ENCODE data around the gene CDT1. TPM values are rescaled to one million over a fixed set of nuclear protein-coding genes. Genes with fewer than 3 reads are reported as not detected.

The CDT1 gene
- total and polyA plus RNA-seq, 10 of the 15 experiments (the other 5 are each of a cell fraction or from before 2014, with no cell fraction given), result 0.50 to 87.6 (median 8.8) TPM

- H3K9me3 ChIP-seq (replicated peaks; ENCODE audit: control insufficient read depth, insufficient read depth, low read length), result no peaks in the 10 kb centered on the region
- no peak for ATAC-seq
- H3K9ac ChIP-seq (ENCODE audit: control insufficient read depth, insufficient read depth, low read length), result no peak overlapping the region
- BruUV-seq (replicated peaks), result no TSS peak
- no peak for FAIRE-seq
- no peak for DNase-seq (ENCODE audit: low read depth, low spot score)
- H3K27ac ChIP-seq (ENCODE audit: control insufficient read depth, insufficient read depth), result no peak overlapping the region
- in situ Hi-C loops (cut with MboI), result no loop called here
- H4K20me1 ChIP-seq (ENCODE audit: control insufficient read depth, insufficient read depth), result no peaks in the 10 kb centered on the region; the same call in none of the 2 replicates
- no peaks in the 10 kb centered on the region for H3K27me3 ChIP-seq (replicated peaks in 1 of 2; ENCODE audit: control insufficient read depth in 2 of 2, insufficient read depth in 2 of 2, low read length in 1 of 2)
- TF ChIP-seq EED (IDR thresholded peaks at IDR 0.05; ENCODE audit: low read depth) (no peak), STAT1 (conservative IDR thresholded peaks at IDR 0.05) (no peak), SREBF2 (IDR thresholded peaks at IDR 0.05; ENCODE audit: low read length) (no peak), EGR1 (IDR thresholded peaks at IDR 0.05; ENCODE audit: borderline replicate concordance in 1 of 2, low read depth in 2 of 2, low read length in 2 of 2) (no peak), BACH1 (IDR thresholded peaks at IDR 0.05; ENCODE audit: borderline replicate concordance) (no peak), USF2 (IDR thresholded peaks at IDR 0.05; ENCODE audit: borderline replicate concordance, low read depth, low read length) (no peak), NR2C2 (IDR thresholded peaks at IDR 0.05; ENCODE audit: borderline replicate concordance, control insufficient read depth, insufficient read length, low read depth) (no peak), ZBTB11 (CRISPR knock-in tag; IDR thresholded peaks at IDR 0.05) (no peak), CHD4 (IDR thresholded peaks at IDR 0.05) (no peak), GABPA (IDR thresholded peaks at IDR 0.05; ENCODE audit: low read depth) (no peak), TARDBP (IDR thresholded peaks at IDR 0.05; ENCODE audit: borderline replicate concordance) (no peak)
- ChIA-PET RAD21 (ENCODE audit: unreplicated experiment) (no interaction called here), POLR2A (interaction anchor here (1.0 kb wide), 1 partner anchor 18 kb away, joined by 4 read pairs; no protein-coding TSS in a partner anchor), CTCF (interaction anchor here (0.6 to 1.2 kb wide), 3 partner anchors 10 to 95 kb away, joined by 3 to 4 read pairs (median 4); no protein-coding TSS in a partner anchor), SMC1A (ENCODE audit: uncharacterized antibody, unreplicated experiment) (interaction anchor here (0.6 kb wide), 1 partner anchor 625 kb away, joined by 3 read pairs; no protein-coding TSS in a partner anchor)
- intact Hi-C loops (cut with micrococcal nuclease; ENCODE audit: unreplicated experiment), result no loop called here
- H3K36me3 ChIP-seq (ENCODE audit: control insufficient read depth in 2 of 2, insufficient read depth in 2 of 2, low read length in 1 of 2), result peaks cover 3 to 6% of the 10 kb centered on the region in 2 experiments; a peak in 3 of 4 replicates
- no peak overlapping the region for H2AFZ ChIP-seq (ENCODE audit: control insufficient read depth, low read depth, low read length)
- WGBS (ENCODE audit: insufficient coverage, insufficient replicate concordance, low lambda C conversion rate, missing lambda C conversion rate), result 86% methylated on average over 16 of the region's 16 CpGs
- H3K4me3 ChIP-seq, result no peak overlapping the region
- H3K4me2 ChIP-seq (ENCODE audit: control insufficient read depth, insufficient read depth), result no peak overlapping the region
- peaks cover 3% of the 10 kb centered on the region for H3K4me1 ChIP-seq (ENCODE audit: control insufficient read depth, insufficient read depth, low read length)
- H3K79me2 ChIP-seq (ENCODE audit: control insufficient read depth, insufficient read depth, low read length), result peaks cover 18% of the 10 kb centered on the region
Measured at GRCh38 chr16:88762258-88762870, 41.2 kb upstream of the CDT1 start.
